Activated B cell treated with CpG ODN at 0.5 μM for 24 hours (primary cell): ENCODE data around the gene CDHR2. TPM values are rescaled to one million over a fixed set of nuclear protein-coding genes. Genes with fewer than 3 reads are reported as not detected.
A peak's percentile ranks its signal among the peaks of the same experiment; 100 is the strongest.

Experiments used
- ATAC-seq: fragments of 200-7000 bp; cut with Tn5 transposase; one replicate; pipeline ENCODE4 v1.10.0; 2021; ENCODE audit warnings: low read depth, mild to moderate bottlenecking, moderate library complexity
- CTCF ChIA-PET: fragments of 350-600 bp; sonication (Branson Sonifier 250); formaldehyde crosslinking; loops from one replicate; lab custom pipeline; 2021; ENCODE audit warnings: antibody characterized with exemption; lab: Charles Lee
- POLR2A ChIA-PET: fragments of 350-600 bp; sonication (Branson Sonifier 250); formaldehyde crosslinking; loops from one replicate; lab custom pipeline; 2021; ENCODE audit warnings: antibody characterized with exemption; lab: Charles Lee
- DNase-seq: peaks from one replicate; pipeline ENCODE4 v3.0.0; 2022
- H3K27ac Mint-ChIP-seq: one replicate; pipeline ENCODE4 v1.8.0; 2020; ENCODE audit warnings: mixed read lengths
- H3K27me3 Mint-ChIP-seq: one replicate; pipeline ENCODE4 v1.8.0; 2021; ENCODE audit warnings: mixed read lengths
- H3K36me3 Mint-ChIP-seq: one replicate; pipeline ENCODE4 v1.8.0; 2021; ENCODE audit warnings: low read depth, mixed read lengths
- H3K4me1 Mint-ChIP-seq: one replicate; pipeline ENCODE4 v1.8.0; 2021; ENCODE audit warnings: mixed read lengths
- H3K4me3 Mint-ChIP-seq: one replicate; pipeline ENCODE4 v1.8.0; 2020; ENCODE audit warnings: mild to moderate bottlenecking, mixed read lengths
- H3K9me3 Mint-ChIP-seq: one replicate; pipeline ENCODE4 v1.8.0; 2020; ENCODE audit warnings: mixed read lengths
- intact Hi-C: fragments of 100-400 bp; cut with micrococcal nuclease; formaldehyde crosslinking; loops from one replicate; pipeline ENCODE4 v1.15.1; 2024
- total RNA-seq: library from RNA; stranded (reverse); gene quantifications from 2 replicates; pipeline ENCODE4 v1.2.3, GENCODE V29; 2022
- TF ChIP-seq, protein P1 (sequence below): fragments of 200-600 bp; IDR thresholded peaks from one replicate; pipeline ENCODE4 v1.8.0; 2022; ENCODE audit warnings: antibody characterized with exemption, mild to moderate bottlenecking

The CDHR2 gene
- total RNA-seq, 1 donor from 2014 or later, result 0.31 TPM

DNA sequence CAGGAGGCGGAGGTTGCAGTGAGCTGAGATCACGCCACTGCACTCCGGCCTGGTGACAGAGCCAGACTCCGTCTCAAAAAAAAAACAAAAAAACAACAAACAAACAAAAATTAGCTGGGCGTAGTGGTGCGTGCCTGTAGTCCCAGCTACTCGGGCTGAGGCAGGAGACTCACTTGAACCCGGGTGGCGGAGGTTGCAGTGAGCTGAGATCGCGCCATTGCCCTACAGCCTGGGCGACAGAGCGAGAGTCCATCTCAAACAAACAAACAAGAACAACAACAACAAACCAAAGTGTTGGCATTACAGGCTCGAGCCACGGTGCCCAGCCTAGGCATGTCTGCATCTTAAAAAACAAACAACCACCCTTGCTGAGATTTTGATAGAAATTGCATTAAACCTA, 24.2 kb upstream of the CDHR2 start:
- intact Hi-C loops, result no loop called here
- CTCF ChIA-PET, result no interaction called here
- POLR2A ChIA-PET, result interaction anchor here (0.6 to 2.3 kb wide), 2 partner anchors 12 to 45 kb away, joined by 3 to 10 read pairs; partner anchors contain the start of gene RNF44
- no peak for DNase-seq
- no peaks in the 10 kb centered on the region for H3K9me3 Mint-ChIP-seq
- no peak for ATAC-seq
- no peak overlapping the region for H3K27ac Mint-ChIP-seq
- TF ChIP-seq, protein P1, sequence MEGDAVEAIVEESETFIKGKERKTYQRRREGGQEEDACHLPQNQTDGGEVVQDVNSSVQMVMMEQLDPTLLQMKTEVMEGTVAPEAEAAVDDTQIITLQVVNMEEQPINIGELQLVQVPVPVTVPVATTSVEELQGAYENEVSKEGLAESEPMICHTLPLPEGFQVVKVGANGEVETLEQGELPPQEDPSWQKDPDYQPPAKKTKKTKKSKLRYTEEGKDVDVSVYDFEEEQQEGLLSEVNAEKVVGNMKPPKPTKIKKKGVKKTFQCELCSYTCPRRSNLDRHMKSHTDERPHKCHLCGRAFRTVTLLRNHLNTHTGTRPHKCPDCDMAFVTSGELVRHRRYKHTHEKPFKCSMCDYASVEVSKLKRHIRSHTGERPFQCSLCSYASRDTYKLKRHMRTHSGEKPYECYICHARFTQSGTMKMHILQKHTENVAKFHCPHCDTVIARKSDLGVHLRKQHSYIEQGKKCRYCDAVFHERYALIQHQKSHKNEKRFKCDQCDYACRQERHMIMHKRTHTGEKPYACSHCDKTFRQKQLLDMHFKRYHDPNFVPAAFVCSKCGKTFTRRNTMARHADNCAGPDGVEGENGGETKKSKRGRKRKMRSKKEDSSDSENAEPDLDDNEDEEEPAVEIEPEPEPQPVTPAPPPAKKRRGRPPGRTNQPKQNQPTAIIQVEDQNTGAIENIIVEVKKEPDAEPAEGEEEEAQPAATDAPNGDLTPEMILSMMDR, result no peak
- peaks cover 34% of the 10 kb centered on the region for H3K4me1 Mint-ChIP-seq
- H3K36me3 Mint-ChIP-seq, result peaks cover 31% of the 10 kb centered on the region
- no peak overlapping the region for H3K4me3 Mint-ChIP-seq
- H3K27me3 Mint-ChIP-seq, result no peaks in the 10 kb centered on the region

DNA sequence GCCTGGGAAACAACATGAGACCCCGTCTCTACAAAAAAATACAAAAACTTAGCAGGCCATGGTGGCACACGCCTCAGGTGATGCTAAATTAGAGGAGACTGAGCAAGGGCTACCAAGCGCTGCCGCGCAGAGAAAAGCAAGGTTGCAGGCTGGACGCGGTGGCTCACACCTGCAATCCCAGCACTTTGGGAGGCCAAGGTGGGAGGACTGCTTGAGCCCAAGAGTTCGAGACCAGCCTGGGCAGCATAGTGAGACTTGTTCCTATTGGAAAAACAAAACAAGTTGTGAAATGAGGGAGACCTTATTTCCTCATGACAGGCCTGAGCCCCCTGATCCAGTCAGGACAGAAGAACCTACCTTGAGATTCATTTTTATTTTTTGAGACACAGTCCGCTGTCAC, 23.5 kb upstream of the CDHR2 start:
- Mint-ChIP-seq H3K4me1 (peaks cover 37% of the 10 kb centered on the region), H3K36me3 (peaks cover 31% of the 10 kb centered on the region), H3K4me3 (no peak overlapping the region), H3K27me3 (no peaks in the 10 kb centered on the region), H3K27ac (no peak overlapping the region), H3K9me3 (no peaks in the 10 kb centered on the region)
- TF ChIP-seq, protein P1, result no peak
- intact Hi-C loops, result no loop called here
- DNase-seq (no peak), ATAC-seq (no peak)
- ChIA-PET POLR2A (interaction anchor here (1.3 kb wide), 1 partner anchor 11 kb away, joined by 4 read pairs; the partner anchor contains the start of gene RNF44), CTCF (no interaction called here)

DNA sequence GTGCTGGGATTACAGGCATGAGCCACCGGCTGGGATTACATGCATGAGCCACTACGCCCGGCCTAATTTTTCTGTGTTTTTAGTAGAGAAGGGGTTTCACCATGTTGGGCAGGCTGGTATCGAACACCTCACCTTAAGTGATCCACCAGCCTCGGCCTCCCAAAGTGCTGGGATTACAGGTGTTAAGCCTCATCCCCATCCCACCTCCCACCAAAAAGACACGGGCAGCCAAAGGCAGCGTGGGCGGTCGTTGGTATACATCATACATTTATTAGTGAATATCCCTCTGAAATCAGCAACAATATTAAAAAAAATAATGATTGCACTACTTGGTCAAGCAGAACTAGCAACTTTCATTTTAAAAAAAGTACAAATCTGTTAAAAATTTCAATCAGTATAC, 22.7 kb upstream of the CDHR2 start:
- peaks cover 35% of the 10 kb centered on the region for H3K36me3 Mint-ChIP-seq
- H3K4me3 Mint-ChIP-seq, result no peak overlapping the region
- no peak for DNase-seq
- H3K27ac Mint-ChIP-seq, result no peak overlapping the region
- TF ChIP-seq, protein P1, result no peak
- no peaks in the 10 kb centered on the region for H3K9me3 Mint-ChIP-seq
- ChIA-PET POLR2A (interaction anchor here (1.3 to 1.7 kb wide), 2 partner anchors 9 to 10 kb away, joined by 4 read pairs; partner anchors contain the start of gene RNF44), CTCF (no interaction called here)
- H3K4me1 Mint-ChIP-seq, result peaks cover 44% of the 10 kb centered on the region
- intact Hi-C loops, result no loop called here
- no peak for ATAC-seq
- no peaks in the 10 kb centered on the region for H3K27me3 Mint-ChIP-seq

DNA sequence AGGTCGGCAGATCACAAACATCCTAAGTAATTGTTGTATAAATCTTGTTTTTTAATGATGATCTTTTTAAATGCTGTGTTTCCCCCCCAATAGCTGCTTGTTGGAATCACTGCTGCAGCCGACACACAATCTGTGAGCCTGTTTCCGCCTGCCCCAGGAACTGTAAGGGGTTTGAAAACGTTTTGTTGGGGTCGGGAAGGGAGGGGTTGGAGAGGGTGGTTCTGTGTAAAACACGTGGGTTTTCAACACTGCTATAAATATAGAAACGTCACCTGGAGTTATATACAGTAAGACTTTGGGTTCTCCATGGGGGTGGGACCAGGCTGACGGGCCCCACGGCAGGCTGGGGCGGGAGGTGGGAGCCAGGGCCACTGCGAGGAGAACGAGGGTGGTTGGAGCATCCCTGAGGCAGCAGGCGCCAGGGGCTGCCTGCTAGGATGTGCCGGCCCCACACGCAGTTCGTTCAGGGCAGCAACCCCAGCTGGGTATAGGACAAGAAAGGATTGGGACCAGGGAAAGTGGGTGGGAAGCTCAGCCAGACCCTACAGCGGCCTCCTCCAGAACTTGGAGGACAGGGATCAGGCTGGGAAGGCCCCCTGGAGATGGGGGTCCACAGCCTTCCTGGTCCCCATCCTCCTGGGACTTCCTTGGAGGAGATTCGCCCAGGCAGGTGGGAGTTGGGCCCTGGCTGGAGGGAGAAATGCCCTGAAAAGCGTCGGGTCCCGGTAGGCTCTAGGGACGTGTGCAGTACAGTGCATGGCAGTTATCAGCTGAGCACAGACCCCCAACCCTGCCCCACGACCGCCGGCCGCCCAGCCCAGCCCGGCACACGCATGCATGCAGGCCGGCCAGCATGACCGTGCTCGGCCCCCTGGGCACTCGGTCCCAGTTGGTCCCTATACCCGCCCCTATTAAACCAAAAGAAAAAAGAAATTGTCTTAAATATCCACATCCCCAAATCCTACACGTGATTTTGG, 21.6 kb upstream of the CDHR2 start:
- POLR2A ChIA-PET, result interaction anchor here (0.5 to 2.5 kb wide), 4 partner anchors 8 to 16 kb away, joined by 3 to 13 read pairs (median 4); partner anchors contain the start of gene RNF44
- TF ChIP-seq, protein P1, result no peak

DNA sequence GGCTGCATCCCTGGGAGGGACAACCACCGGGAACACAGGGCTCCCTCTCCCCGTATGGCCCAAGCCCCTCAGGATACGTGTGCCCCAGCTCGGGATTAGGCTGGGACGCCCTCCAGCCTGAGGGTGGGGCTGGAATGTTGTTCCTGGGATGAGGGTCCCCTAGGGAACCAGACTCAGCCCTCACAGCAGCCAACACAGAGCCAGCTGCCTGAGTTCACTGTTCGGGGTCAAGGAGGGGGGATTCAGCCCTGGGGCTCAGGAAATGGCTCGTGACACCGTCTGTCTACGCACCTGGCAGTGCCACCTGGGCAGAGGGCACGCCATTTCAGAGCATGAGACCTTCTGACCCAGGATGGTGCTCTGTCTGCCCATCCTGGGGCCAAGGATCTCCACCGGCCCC, 20.8 kb upstream of the CDHR2 start:
- TF ChIP-seq, protein P1, result no peak
- Mint-ChIP-seq H3K27me3 (no peaks in the 10 kb centered on the region), H3K4me1 (peaks cover 43% of the 10 kb centered on the region), H3K9me3 (no peaks in the 10 kb centered on the region), H3K36me3 (peaks cover 37% of the 10 kb centered on the region), H3K4me3 (no peak overlapping the region), H3K27ac (peak overlapping the region; percentile 24)
- no peak for DNase-seq
- POLR2A ChIA-PET, result interaction anchor here (0.5 to 2.5 kb wide), 2 partner anchors 9 to 17 kb away, joined by 3 to 13 read pairs; partner anchors contain the start of gene RNF44
- no peak for ATAC-seq
- intact Hi-C loops, result no loop called here
- CTCF ChIA-PET, result no interaction called here

More for the DNA sequence above, 21.6 kb upstream of the CDHR2 start:
- Mint-ChIP-seq H3K9me3 (no peaks in the 10 kb centered on the region), H3K4me1 (peaks cover 44% of the 10 kb centered on the region), H3K27me3 (no peaks in the 10 kb centered on the region), H3K4me3 (no peak overlapping the region), H3K27ac (peak overlapping the region; percentile 35), H3K36me3 (peaks cover 37% of the 10 kb centered on the region)
- intact Hi-C loops, result no loop called here
- DNase-seq, result no peak
- ATAC-seq, result no peak
- CTCF ChIA-PET, result no interaction called here
